ENCODE results near the gene APPBP2.
"Not testable (repeated sequence)": the region's sequence is repeated elsewhere in the genome, so short reads cannot be mapped to it uniquely, and the experiment has no call there.

DNA sequence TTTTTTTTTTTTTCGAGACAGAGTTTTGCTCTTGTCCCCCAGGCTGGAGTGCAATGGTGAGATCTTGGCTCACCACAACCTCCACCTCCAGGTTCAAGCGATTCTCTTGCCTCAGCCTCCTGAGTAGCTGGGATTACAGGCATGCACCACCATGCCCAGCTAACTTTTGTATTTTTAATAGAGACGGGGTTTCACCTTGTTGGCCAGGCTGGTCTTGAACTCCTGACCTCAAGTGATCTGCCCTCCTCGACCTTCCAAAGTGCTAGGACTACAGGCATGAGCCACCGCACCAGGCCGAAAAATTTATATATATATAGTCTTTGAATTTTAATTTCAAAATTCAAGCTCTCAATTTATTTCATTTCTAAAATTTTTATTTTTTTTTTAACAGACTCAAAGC is 97.6 kb downstream of the APPBP2 start:
- TF ChIP-seq, protein P1, sequence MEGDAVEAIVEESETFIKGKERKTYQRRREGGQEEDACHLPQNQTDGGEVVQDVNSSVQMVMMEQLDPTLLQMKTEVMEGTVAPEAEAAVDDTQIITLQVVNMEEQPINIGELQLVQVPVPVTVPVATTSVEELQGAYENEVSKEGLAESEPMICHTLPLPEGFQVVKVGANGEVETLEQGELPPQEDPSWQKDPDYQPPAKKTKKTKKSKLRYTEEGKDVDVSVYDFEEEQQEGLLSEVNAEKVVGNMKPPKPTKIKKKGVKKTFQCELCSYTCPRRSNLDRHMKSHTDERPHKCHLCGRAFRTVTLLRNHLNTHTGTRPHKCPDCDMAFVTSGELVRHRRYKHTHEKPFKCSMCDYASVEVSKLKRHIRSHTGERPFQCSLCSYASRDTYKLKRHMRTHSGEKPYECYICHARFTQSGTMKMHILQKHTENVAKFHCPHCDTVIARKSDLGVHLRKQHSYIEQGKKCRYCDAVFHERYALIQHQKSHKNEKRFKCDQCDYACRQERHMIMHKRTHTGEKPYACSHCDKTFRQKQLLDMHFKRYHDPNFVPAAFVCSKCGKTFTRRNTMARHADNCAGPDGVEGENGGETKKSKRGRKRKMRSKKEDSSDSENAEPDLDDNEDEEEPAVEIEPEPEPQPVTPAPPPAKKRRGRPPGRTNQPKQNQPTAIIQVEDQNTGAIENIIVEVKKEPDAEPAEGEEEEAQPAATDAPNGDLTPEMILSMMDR (IDR thresholded peaks at IDR 0.05) = not testable (repeated sequence)
- not testable (repeated sequence) for TF ChIP-seq EZH2 (IDR thresholded peaks at IDR 0.05)

Data from neural progenitor cell (in vitro differentiated cells).